ENCODE results near the gene OR1S1.

DNA sequence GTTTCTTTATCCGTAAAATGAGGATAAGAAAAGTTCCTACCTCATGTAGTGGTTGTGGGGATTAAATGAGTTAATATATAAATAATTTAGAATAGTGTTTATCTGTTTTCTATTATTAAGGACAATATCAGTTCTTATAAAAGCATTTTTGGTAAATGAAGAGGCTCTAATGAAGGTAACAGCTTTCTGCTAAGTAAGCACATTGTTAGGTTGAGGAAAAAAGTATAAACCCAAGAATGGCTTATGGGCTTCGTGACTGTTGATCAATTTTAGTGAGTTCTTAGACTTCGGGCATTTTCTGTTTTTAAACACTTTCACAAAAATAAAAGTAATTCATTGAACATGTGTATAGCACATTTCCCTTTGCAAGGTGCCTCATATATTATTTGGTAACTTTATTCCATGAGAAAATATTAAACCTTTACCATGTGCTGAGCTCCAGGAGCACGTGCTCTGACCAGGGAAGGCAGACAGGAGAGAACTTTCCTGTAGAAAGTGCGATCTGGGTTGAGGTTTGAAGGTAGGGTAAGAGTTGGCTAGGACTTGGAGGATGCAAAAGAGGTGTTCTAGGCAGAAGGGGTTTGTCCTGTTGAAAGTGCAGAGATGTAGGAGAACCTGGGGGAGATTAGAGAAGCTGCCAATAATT, 35.0 kb upstream of the OR1S1 start:
- TF ChIP-seq, protein P1, sequence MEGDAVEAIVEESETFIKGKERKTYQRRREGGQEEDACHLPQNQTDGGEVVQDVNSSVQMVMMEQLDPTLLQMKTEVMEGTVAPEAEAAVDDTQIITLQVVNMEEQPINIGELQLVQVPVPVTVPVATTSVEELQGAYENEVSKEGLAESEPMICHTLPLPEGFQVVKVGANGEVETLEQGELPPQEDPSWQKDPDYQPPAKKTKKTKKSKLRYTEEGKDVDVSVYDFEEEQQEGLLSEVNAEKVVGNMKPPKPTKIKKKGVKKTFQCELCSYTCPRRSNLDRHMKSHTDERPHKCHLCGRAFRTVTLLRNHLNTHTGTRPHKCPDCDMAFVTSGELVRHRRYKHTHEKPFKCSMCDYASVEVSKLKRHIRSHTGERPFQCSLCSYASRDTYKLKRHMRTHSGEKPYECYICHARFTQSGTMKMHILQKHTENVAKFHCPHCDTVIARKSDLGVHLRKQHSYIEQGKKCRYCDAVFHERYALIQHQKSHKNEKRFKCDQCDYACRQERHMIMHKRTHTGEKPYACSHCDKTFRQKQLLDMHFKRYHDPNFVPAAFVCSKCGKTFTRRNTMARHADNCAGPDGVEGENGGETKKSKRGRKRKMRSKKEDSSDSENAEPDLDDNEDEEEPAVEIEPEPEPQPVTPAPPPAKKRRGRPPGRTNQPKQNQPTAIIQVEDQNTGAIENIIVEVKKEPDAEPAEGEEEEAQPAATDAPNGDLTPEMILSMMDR (tag by site-specific recombination; IDR thresholded peaks at IDR 0.05) = no peak
- TF ChIP-seq ZNF707 (tag by site-specific recombination; IDR thresholded peaks at IDR 0.05) (no peak), ZFP37 (tag by site-specific recombination; IDR thresholded peaks at IDR 0.05) (no peak)

All from HEK293 (cell line).